NCI-H226 (cell line): Measurements from ENCODE around the gene TSPAN18.

ENCODE experiments used
- DNase-seq: peaks from one replicate; pipeline ENCODE4 v3.0.0-alpha.2; 2015

Gene TSPAN18

GRCh38 chr11:44741976-44742375, 15.2 kb downstream of the TSPAN18 start:
- no peak for DNase-seq

- DNase-seq, result no peak
Observed at GRCh38 chr11:44742508-44743246, 15.9 kb downstream of the TSPAN18 start.

- no peak for DNase-seq
Observed at GRCh38 chr11:44743326-44743725, 16.6 kb downstream of the TSPAN18 start.

GRCh38 chr11:44743959-44744557, 17.3 kb downstream of the TSPAN18 start:
- no peak for DNase-seq

GRCh38 chr11:44746894-44747293, 20.1 kb downstream of the TSPAN18 start:
- no peak for DNase-seq

GRCh38 chr11:44747316-44747715, 20.6 kb downstream of the TSPAN18 start:
- no peak for DNase-seq

GRCh38 chr11:44747836-44748235, 21.1 kb downstream of the TSPAN18 start:
- DNase-seq, result no peak

GRCh38 chr11:44748606-44749005, 21.8 kb downstream of the TSPAN18 start:
- DNase-seq, result no peak

- DNase-seq, result no peak
Observed at GRCh38 chr11:44749189-44749588, 22.4 kb downstream of the TSPAN18 start.

GRCh38 chr11:44750551-44751465, 24.0 kb downstream of the TSPAN18 start:
- no peak for DNase-seq

GRCh38 chr11:44752300-44752699, 25.5 kb downstream of the TSPAN18 start:
- DNase-seq, result no peak

GRCh38 chr11:44752713-44753112, 26.0 kb downstream of the TSPAN18 start:
- DNase-seq, result no peak

GRCh38 chr11:44753961-44754645, 27.3 kb downstream of the TSPAN18 start:
- DNase-seq, result no peak

- DNase-seq, result no peak
Observed at GRCh38 chr11:44754876-44755555, 28.3 kb downstream of the TSPAN18 start.

GRCh38 chr11:44755556-44756523, 29.1 kb downstream of the TSPAN18 start:
- peak; percentile 60 for DNase-seq

- DNase-seq, result no peak
Observed at GRCh38 chr11:44758983-44759382, 32.2 kb downstream of the TSPAN18 start.

- DNase-seq, result no peak
Observed at GRCh38 chr11:44759743-44760476, 33.1 kb downstream of the TSPAN18 start.

GRCh38 chr11:44760477-44760872, 33.7 kb downstream of the TSPAN18 start:
- DNase-seq, result no peak

GRCh38 chr11:44760917-44761550, 34.3 kb downstream of the TSPAN18 start:
- DNase-seq, result peak; percentile 85

- DNase-seq, result no peak
Observed at GRCh38 chr11:44761551-44761961, 34.8 kb downstream of the TSPAN18 start.
